ENCODE results near the gene CCDC71L. TPM values are rescaled to one million over a fixed set of nuclear protein-coding genes. Genes with fewer than 3 reads are reported as not detected.

CCDC71L gene
- total RNA-seq, 4 donors from 2014 or later, result 23.6 to 49.7 (median 27.8) TPM

- 56 to 81% methylated on average over 3 of the region's 3 CpGs for WGBS, 2 donors (ENCODE audit: low coverage in 1 of 2)
- Histone ChIP-seq H3K4me3 (no peak overlapping the region), H3K4me1 (no peaks in the 10 kb centered on the region), H3K9me3 (no peaks in the 10 kb centered on the region), H3K27ac (no peak overlapping the region), H3K27me3 (no peaks in the 10 kb centered on the region), H3K36me3 (no peaks in the 10 kb centered on the region)
- no peak for TF ChIP-seq EP300 (IDR thresholded peaks at IDR 0.05; ENCODE audit: low read depth)
- TF ChIP-seq POLR2AphosphoS5 (IDR thresholded peaks at IDR 0.05), result no peak
- no peak for TF ChIP-seq POLR2A (IDR thresholded peaks at IDR 0.05)
- TF ChIP-seq CTCF (IDR thresholded peaks at IDR 0.05), result no peak
- DNase-seq, result no peak
- intact Hi-C loops (cut with DNase I; ENCODE audit: low total_unique reads) (no loop called here), in situ Hi-C loops (cut with MboI; ENCODE audit: low pct_ligation_motif_present in 1 of 4, low pct_unique_long_range_greater_than_20kb in 1 of 4, low sequenced_read_pairs in 3 of 4) (no loop called here)
Observed at GRCh38 chr7:106640368-106641141, 20.4 kb downstream of the CCDC71L start.

- no peaks in the 10 kb centered on the region for H3K36me3 ChIP-seq
- no peak for DNase-seq
- TF ChIP-seq POLR2AphosphoS5 (IDR thresholded peaks at IDR 0.05), result no peak
- TF ChIP-seq EP300 (IDR thresholded peaks at IDR 0.05; ENCODE audit: low read depth), result no peak
- no peak for TF ChIP-seq POLR2A (IDR thresholded peaks at IDR 0.05)
- no peak for TF ChIP-seq CTCF (IDR thresholded peaks at IDR 0.05)
- no peak overlapping the region for H3K27ac ChIP-seq
- no peaks in the 10 kb centered on the region for H3K27me3 ChIP-seq
- H3K9me3 ChIP-seq, result no peaks in the 10 kb centered on the region
- 84 to 91% methylated on average over 3 to 7 of the region's 7 CpGs for WGBS, 2 donors (ENCODE audit: low coverage in 1 of 2)
- in situ Hi-C loops (cut with MboI; ENCODE audit: low pct_ligation_motif_present in 1 of 4, low pct_unique_long_range_greater_than_20kb in 1 of 4, low sequenced_read_pairs in 3 of 4), result no loop called here
- intact Hi-C loops (cut with DNase I; ENCODE audit: low total_unique reads), result no loop called here
- no peaks in the 10 kb centered on the region for H3K4me1 ChIP-seq
- no peak overlapping the region for H3K4me3 ChIP-seq
Observed at GRCh38 chr7:106639476-106640334, 21.3 kb downstream of the CCDC71L start.

- WGBS, 2 donors (ENCODE audit: low coverage in 1 of 2), result 83 to 88% methylated on average over 2 of the region's 2 CpGs
- no peaks in the 10 kb centered on the region for H3K9me3 ChIP-seq
- no peak overlapping the region for H3K4me3 ChIP-seq
- in situ Hi-C loops (cut with MboI; ENCODE audit: low pct_ligation_motif_present in 1 of 4, low pct_unique_long_range_greater_than_20kb in 1 of 4, low sequenced_read_pairs in 3 of 4), result no loop called here
- H3K36me3 ChIP-seq, result no peaks in the 10 kb centered on the region
- H3K4me1 ChIP-seq, result no peaks in the 10 kb centered on the region
- no peaks in the 10 kb centered on the region for H3K27me3 ChIP-seq
- TF ChIP-seq CTCF (IDR thresholded peaks at IDR 0.05) (no peak), POLR2AphosphoS5 (IDR thresholded peaks at IDR 0.05) (no peak), EP300 (IDR thresholded peaks at IDR 0.05; ENCODE audit: low read depth) (no peak), POLR2A (IDR thresholded peaks at IDR 0.05) (no peak)
- intact Hi-C loops (cut with DNase I; ENCODE audit: low total_unique reads), result no loop called here
- H3K27ac ChIP-seq, result no peak overlapping the region
- DNase-seq, result no peak
Observed at GRCh38 chr7:106635411-106635810, 25.5 kb downstream of the CCDC71L start.

GRCh38 chr7:106634958-106635357 lies 26.0 kb downstream of the CCDC71L start:
- Histone ChIP-seq H3K4me3 (no peak overlapping the region), H3K4me1 (no peaks in the 10 kb centered on the region), H3K9me3 (no peaks in the 10 kb centered on the region), H3K27me3 (no peaks in the 10 kb centered on the region), H3K36me3 (no peaks in the 10 kb centered on the region), H3K27ac (no peak overlapping the region)
- TF ChIP-seq POLR2AphosphoS5 (IDR thresholded peaks at IDR 0.05), result no peak
- no peak for TF ChIP-seq EP300 (IDR thresholded peaks at IDR 0.05; ENCODE audit: low read depth)
- TF ChIP-seq POLR2A (IDR thresholded peaks at IDR 0.05), result no peak
- TF ChIP-seq CTCF (IDR thresholded peaks at IDR 0.05), result no peak
- no peak for DNase-seq
- 81 to 96% methylated on average over 2 of the region's 2 CpGs for WGBS, 2 donors (ENCODE audit: low coverage in 1 of 2)
- in situ Hi-C loops (cut with MboI; ENCODE audit: low pct_ligation_motif_present in 1 of 4, low pct_unique_long_range_greater_than_20kb in 1 of 4, low sequenced_read_pairs in 3 of 4), result no loop called here
- intact Hi-C loops (cut with DNase I; ENCODE audit: low total_unique reads), result no loop called here

Measured in transverse colon (tissue), 4 donors.